GM12878 (cell line): ENCODE results near the gene CMAS. TPM values are rescaled to one million over a fixed set of nuclear protein-coding genes. Genes with fewer than 3 reads are reported as not detected.

ENCODE experiments used
- ATAC-seq: fragments of 200-7000 bp; cut with Tn5 transposase; 3 replicates; pipeline ENCODE4 v1.9.1; 2020; ENCODE audit warnings: mild to moderate bottlenecking, moderate library complexity
- BruUV-seq: library from RNA; stranded (reverse); fragments of 400-500 nt; replicated peaks from 2 replicates; lab custom pipeline; 2021; lab: Mats Ljungman, UMichigan
- CTCF ChIA-PET: fragments of 300-600 bp; sonication (Branson Sonifier 250); formaldehyde crosslinking; extraction: SDS; loops from one replicate; lab custom pipeline; 2021; ENCODE audit warnings: inconsistent platforms; lab: Yijun Ruan, JAX
- POLR2A ChIA-PET: fragments of 350-600 bp; formaldehyde crosslinking; extraction: SDS; loops from one replicate; lab custom pipeline; 2021; ENCODE audit warnings: inconsistent platforms; lab: Charles Lee
- RAD21 ChIA-PET: fragments of 300-600 bp; sonication (Branson Sonifier 250); formaldehyde crosslinking; loops from one replicate; lab custom pipeline; 2023; ENCODE audit warnings: antibody characterized with exemption; ENCODE audit not compliant: unreplicated experiment; lab: Charles Lee
- SMC1A ChIA-PET: fragments of 300-600 bp; sonication (Branson Sonifier 250); formaldehyde crosslinking; loops from one replicate; lab custom pipeline; 2023; ENCODE audit not compliant: unreplicated experiment, uncharacterized antibody; lab: Charles Lee
- DNase-seq: peaks from one replicate; pipeline ENCODE4 v3.0.0-alpha.2; 2011; ENCODE audit warnings: low read depth, low spot score
- FAIRE-seq: peaks from 3 replicates; lab custom pipeline; 2011; peaks lifted over from hg19 to GRCh38; lab: Jason Lieb, UNC
- H2AFZ ChIP-seq: 2 replicates; pipeline ENCODE4 v1.6.0; 2011; ENCODE audit warnings: low read depth, low read length, control low read depth; ENCODE audit not compliant: control insufficient read depth
- H3K27ac ChIP-seq: 2 replicates; pipeline ENCODE4 v1.5.1; 2011; ENCODE audit warnings: control low read depth; ENCODE audit not compliant: control insufficient read depth, insufficient read depth
- H3K27me3 ChIP-seq, 2 experiments: replicated peaks in 1 of 2; 2 replicates each; pipeline versions ENCODE4 v1.6.0 to v1.6.1; 2011; ENCODE audit warnings: low read length in 1 of 2; ENCODE audit not compliant: control insufficient read depth in 2 of 2, insufficient read depth in 2 of 2
- H3K36me3 ChIP-seq, 2 experiments: 2 replicates each; pipeline ENCODE4 v1.5.1; 2011; ENCODE audit warnings: low read length in 1 of 2; ENCODE audit not compliant: control insufficient read depth in 2 of 2, insufficient read depth in 2 of 2
- H3K4me1 ChIP-seq: 2 replicates; pipeline ENCODE4 v1.6.1; 2011; ENCODE audit warnings: mild to moderate bottlenecking, low read length, moderate library complexity, mixed read lengths; ENCODE audit not compliant: control insufficient read depth, insufficient read depth
- H3K4me2 ChIP-seq: 2 replicates; pipeline ENCODE4 v1.6.0; 2011; ENCODE audit warnings: control low read depth; ENCODE audit not compliant: control insufficient read depth, insufficient read depth
- H3K4me3 ChIP-seq: fragments of 200-600 bp; sonication (generic); 2 replicates; pipeline ENCODE4 v1.5.1; 2016
- H3K79me2 ChIP-seq: 2 replicates; pipeline ENCODE4 v1.6.0; 2011; ENCODE audit warnings: low read length; ENCODE audit not compliant: control insufficient read depth, insufficient read depth
- H3K9ac ChIP-seq: 2 replicates; pipeline ENCODE4 v1.8.0; 2011; ENCODE audit warnings: low read length, control low read depth, mixed read lengths; ENCODE audit not compliant: control insufficient read depth, insufficient read depth
- H3K9me3 ChIP-seq: replicated peaks from 3 replicates; pipeline ENCODE4 v1.5.1; 2011; ENCODE audit warnings: mild to moderate bottlenecking, low read length; ENCODE audit not compliant: control insufficient read depth, insufficient read depth
- H4K20me1 ChIP-seq: 2 replicates; pipeline ENCODE4 v1.6.0; 2011; ENCODE audit not compliant: control insufficient read depth, insufficient read depth
- CBX5 ChIP-seq: sonication (generic); IDR thresholded peaks from 2 replicates; pipeline ENCODE4 v1.6.1; 2016; ENCODE audit warnings: low read depth, moderate library complexity, mild to moderate bottlenecking, inconsistent platforms
- EP300 ChIP-seq, 2 experiments: fragments of 150-350 bp in 1 of 2; IDR thresholded peaks; 2 replicates each; pipeline ENCODE4 v1.6.1; 2011 to 2012; ENCODE audit warnings: low read depth in 2 of 2, low read length in 2 of 2, borderline replicate concordance in 1 of 2, improper control_type of control experiment in 1 of 2, inconsistent platforms in 1 of 2; ENCODE audit not compliant: control insufficient read depth in 1 of 2
- HDAC2 ChIP-seq: fragments of 200-600 bp; sonication (generic); IDR thresholded peaks from 2 replicates; pipeline ENCODE4 v1.6.1; 2017
- KAT2A ChIP-seq: conservative IDR thresholded peaks from 2 replicates; pipeline ENCODE4 v1.6.1; 2011; ENCODE audit warnings: low read depth, low read length; ENCODE audit not compliant: control insufficient read depth
- MTA3 ChIP-seq: IDR thresholded peaks from 2 replicates; pipeline ENCODE4 v1.6.1; 2012; ENCODE audit warnings: low read length, inconsistent platforms, borderline replicate concordance
- NFYB ChIP-seq: IDR thresholded peaks from 2 replicates; pipeline ENCODE4 v1.6.1; 2011; ENCODE audit warnings: low read depth, mild to moderate bottlenecking, low read length, improper control_type of control experiment, moderate library complexity; ENCODE audit not compliant: insufficient read depth
- NR2C1 ChIP-seq: fragments of 450-650 bp; IDR thresholded peaks from 2 replicates; pipeline ENCODE4 v1.6.1; 2017; ENCODE audit warnings: antibody characterized with exemption, mild to moderate bottlenecking, moderate library complexity
- RB1 ChIP-seq: fragments of 450-650 bp; formaldehyde crosslinking; IDR thresholded peaks from 2 replicates; pipeline ENCODE4 v1.6.1; 2017; ENCODE audit warnings: mild to moderate bottlenecking, borderline replicate concordance
- TCF3 ChIP-seq: IDR thresholded peaks from 2 replicates; pipeline ENCODE4 v1.6.1; 2012; ENCODE audit warnings: low read depth, mild to moderate bottlenecking, low read length, borderline replicate concordance; ENCODE audit not compliant: insufficient read depth
- WGBS: methylation state at CpG from one replicate; pipeline ENCODE4 v1.1.6; 2016; ENCODE audit warnings: low lambda C conversion rate; ENCODE audit not compliant: insufficient replicate concordance, insufficient coverage; ENCODE audit errors: missing lambda C conversion rate; 5-methylcytosine and 5-hydroxymethylcytosine counted together
- in situ Hi-C: fragments of 300-500 bp; cut with MboI; formaldehyde crosslinking; loops from 9 replicates; pipeline ENCODE4 v1.14.3; 2018; ENCODE audit warnings: mixed read lengths
- intact Hi-C: fragments of 100-400 bp; cut with micrococcal nuclease; formaldehyde crosslinking; loops from one replicate; pipeline ENCODE4 v1.14.2; 2022; ENCODE audit not compliant: unreplicated experiment
- polyA plus RNA-seq, 11 experiments: library from polyadenylated mRNA; depleted of rRNA in 4 of 11; unstranded in 6 of 11; stranded (reverse) in 5 of 11; fragments of >200 nt; fragmentation: Nextera tagmentation in 4 of 11; fragmentation: Illumina TruSeq in 1 of 11; extraction: Ambion mirVana in 4 of 11; extraction: Trizol in 1 of 11; gene quantifications; 1 replicate in 1 of 11; 2 replicates in 10 of 11; pipeline versions ENCODE4 v1.2.1 to v1.2.3, GENCODE V29; 2011 to 2016; ENCODE audit warnings: inconsistent platforms in 2 of 11, missing spikeins in 2 of 11, low read depth in 1 of 11
- total RNA-seq, 4 experiments: library from RNA; depleted of rRNA in 3 of 4; stranded (reverse); fragments of >200 nt in 3 of 4; fragmentation: Illumina TruSeq in 1 of 4; extraction: Trizol in 1 of 4; gene quantifications; 2 replicates each; pipeline versions ENCODE4 v1.2.1 to v1.2.3, GENCODE V29; 2013 to 2021
- TF ChIP-seq, protein P1 (sequence below): IDR thresholded peaks from 2 replicates; pipeline ENCODE4 v1.6.1; 2012; ENCODE audit warnings: low read depth, low read length, improper control_type of control experiment
- TF ChIP-seq, protein P2 (sequence below): IDR thresholded peaks from 2 replicates; pipeline ENCODE4 v1.6.1; 2011; ENCODE audit warnings: low read depth, mild to moderate bottlenecking, low read length, moderate library complexity, borderline replicate concordance; ENCODE audit errors: extremely low read depth
- TF ChIP-seq, protein P3 (sequence below): fragments of 150-350 bp; IDR thresholded peaks from 2 replicates; pipeline ENCODE4 v1.6.1; 2016; ENCODE audit warnings: low read depth, low read length

CMAS gene
- total and polyA plus RNA-seq, 10 of the 15 experiments (the other 5 are each of a cell fraction or from before 2014, with no cell fraction given), result 12.9 to 73.2 (median 30.8) TPM

DNA sequence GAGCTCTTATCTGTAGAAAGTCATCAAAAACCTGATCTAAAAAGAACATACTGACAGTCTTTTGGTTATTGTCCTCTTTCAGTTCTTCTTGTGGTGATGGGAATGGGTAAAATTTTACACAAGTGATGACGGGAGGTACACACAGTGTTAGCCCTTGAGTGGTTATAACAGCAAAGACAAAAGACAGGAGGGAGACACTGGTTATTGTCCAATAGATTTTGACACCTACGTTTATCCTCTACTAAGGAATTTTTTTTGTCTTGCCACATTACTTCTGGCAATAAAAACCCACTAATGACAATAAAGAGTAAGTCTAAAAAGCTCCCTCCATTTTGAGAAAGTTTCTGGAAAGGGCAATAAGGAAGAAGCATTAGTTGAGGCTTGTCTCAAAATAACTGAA lies 47.7 kb upstream of the CMAS start:
- no peak for DNase-seq
- Histone ChIP-seq H3K4me3 (no peak overlapping the region), H3K27ac (no peak overlapping the region), H3K79me2 (no peaks in the 10 kb centered on the region), H3K36me3 (no peaks in the 10 kb centered on the region), H3K4me2 (no peak overlapping the region), H3K27me3 (no peaks in the 10 kb centered on the region), H2AFZ (no peak overlapping the region), H3K9ac (no peak overlapping the region), H4K20me1 (no peaks in the 10 kb centered on the region), H3K4me1 (no peaks in the 10 kb centered on the region), H3K9me3 (no peaks in the 10 kb centered on the region)
- 21% methylated on average over 2 of the region's 2 CpGs for WGBS
- TF ChIP-seq TCF3, result no peak
- no TSS peak for BruUV-seq
- ChIA-PET RAD21 (no interaction called here), POLR2A (no interaction called here), SMC1A (interaction anchor here (0.7 kb wide), 1 partner anchor 9 kb away, joined by 3 read pairs; no protein-coding TSS in a partner anchor), CTCF (interaction anchor here (1.3 kb wide), 1 partner anchor 9 kb away, joined by 4 read pairs; no protein-coding TSS in a partner anchor)
- no peak for ATAC-seq
- in situ Hi-C loops, result loop anchor here (10.0 kb wide), 1 partner anchor 293 kb away; no protein-coding TSS in a partner anchor
- no peak for FAIRE-seq
- intact Hi-C loops, result no loop called here

DNA sequence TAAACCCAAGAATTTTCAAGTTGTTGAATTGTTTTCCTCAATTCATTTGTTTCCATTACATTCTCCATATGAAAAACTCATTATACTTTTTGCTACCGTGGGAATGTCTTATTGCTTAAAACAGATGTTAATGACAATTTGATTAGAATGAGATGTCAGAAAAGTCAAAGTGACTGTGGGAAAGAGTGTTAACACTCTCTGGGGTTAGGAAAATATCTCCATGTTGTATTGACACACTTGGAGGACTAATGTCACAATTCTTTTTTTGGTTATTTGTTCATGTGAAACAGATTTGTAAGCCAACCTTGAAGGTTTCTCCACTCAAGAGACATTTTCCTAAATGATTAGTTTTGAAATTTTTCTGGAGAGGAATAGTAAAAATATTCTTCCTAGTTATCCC lies 47.2 kb upstream of the CMAS start:
- in situ Hi-C loops, result loop anchor here (10.0 kb wide), 1 partner anchor 294 kb away; no protein-coding TSS in a partner anchor
- TF ChIP-seq MTA3 (no peak), NFYB (no peak), HDAC2 (no peak), RB1 (no peak), CBX5 (no peak), EP300 (IDR thresholded peaks at IDR 0.05; ENCODE audit: borderline replicate concordance in 1 of 2, control insufficient read depth in 1 of 2, low read depth in 2 of 2, low read length in 2 of 2) (no peak), NR2C1 (no peak), KAT2A (no peak)
- TF ChIP-seq, protein P1, sequence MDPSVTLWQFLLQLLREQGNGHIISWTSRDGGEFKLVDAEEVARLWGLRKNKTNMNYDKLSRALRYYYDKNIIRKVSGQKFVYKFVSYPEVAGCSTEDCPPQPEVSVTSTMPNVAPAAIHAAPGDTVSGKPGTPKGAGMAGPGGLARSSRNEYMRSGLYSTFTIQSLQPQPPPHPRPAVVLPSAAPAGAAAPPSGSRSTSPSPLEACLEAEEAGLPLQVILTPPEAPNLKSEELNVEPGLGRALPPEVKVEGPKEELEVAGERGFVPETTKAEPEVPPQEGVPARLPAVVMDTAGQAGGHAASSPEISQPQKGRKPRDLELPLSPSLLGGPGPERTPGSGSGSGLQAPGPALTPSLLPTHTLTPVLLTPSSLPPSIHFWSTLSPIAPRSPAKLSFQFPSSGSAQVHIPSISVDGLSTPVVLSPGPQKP, result no peak
- TF ChIP-seq, protein P2, sequence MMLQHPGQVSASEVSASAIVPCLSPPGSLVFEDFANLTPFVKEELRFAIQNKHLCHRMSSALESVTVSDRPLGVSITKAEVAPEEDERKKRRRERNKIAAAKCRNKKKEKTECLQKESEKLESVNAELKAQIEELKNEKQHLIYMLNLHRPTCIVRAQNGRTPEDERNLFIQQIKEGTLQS, result no peak
- TF ChIP-seq, protein P3, sequence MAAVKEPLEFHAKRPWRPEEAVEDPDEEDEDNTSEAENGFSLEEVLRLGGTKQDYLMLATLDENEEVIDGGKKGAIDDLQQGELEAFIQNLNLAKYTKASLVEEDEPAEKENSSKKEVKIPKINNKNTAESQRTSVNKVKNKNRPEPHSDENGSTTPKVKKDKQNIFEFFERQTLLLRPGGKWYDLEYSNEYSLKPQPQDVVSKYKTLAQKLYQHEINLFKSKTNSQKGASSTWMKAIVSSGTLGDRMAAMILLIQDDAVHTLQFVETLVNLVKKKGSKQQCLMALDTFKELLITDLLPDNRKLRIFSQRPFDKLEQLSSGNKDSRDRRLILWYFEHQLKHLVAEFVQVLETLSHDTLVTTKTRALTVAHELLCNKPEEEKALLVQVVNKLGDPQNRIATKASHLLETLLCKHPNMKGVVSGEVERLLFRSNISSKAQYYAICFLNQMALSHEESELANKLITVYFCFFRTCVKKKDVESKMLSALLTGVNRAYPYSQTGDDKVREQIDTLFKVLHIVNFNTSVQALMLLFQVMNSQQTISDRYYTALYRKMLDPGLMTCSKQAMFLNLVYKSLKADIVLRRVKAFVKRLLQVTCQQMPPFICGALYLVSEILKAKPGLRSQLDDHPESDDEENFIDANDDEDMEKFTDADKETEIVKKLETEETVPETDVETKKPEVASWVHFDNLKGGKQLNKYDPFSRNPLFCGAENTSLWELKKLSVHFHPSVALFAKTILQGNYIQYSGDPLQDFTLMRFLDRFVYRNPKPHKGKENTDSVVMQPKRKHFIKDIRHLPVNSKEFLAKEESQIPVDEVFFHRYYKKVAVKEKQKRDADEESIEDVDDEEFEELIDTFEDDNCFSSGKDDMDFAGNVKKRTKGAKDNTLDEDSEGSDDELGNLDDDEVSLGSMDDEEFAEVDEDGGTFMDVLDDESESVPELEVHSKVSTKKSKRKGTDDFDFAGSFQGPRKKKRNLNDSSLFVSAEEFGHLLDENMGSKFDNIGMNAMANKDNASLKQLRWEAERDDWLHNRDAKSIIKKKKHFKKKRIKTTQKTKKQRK, result no peak

More for the DNA sequence above, 47.2 kb upstream of the CMAS start:
- no peak overlapping the region for H2AFZ ChIP-seq
- H3K27me3 ChIP-seq, result no peaks in the 10 kb centered on the region
- H3K9ac ChIP-seq, result no peak overlapping the region
- ATAC-seq (no peak), DNase-seq (no peak), FAIRE-seq (no peak)
- no peak overlapping the region for H3K4me2 ChIP-seq
- H4K20me1 ChIP-seq, result no peaks in the 10 kb centered on the region
- ChIA-PET CTCF (no interaction called here), POLR2A (no interaction called here), RAD21 (no interaction called here), SMC1A (no interaction called here)
- no peaks in the 10 kb centered on the region for H3K36me3 ChIP-seq
- intact Hi-C loops, result no loop called here
- no peaks in the 10 kb centered on the region for H3K9me3 ChIP-seq
- BruUV-seq, result no TSS peak
- no peaks in the 10 kb centered on the region for H3K79me2 ChIP-seq
- no peaks in the 10 kb centered on the region for H3K4me1 ChIP-seq
- no peak overlapping the region for H3K4me3 ChIP-seq
- WGBS, result 70% methylated on average over 1 of the region's 1 CpG
- H3K27ac ChIP-seq, result no peak overlapping the region
